GM13977 (cell line): ENCODE data around the gene SH3PXD2A.
A peak's percentile ranks its signal among the peaks of the same experiment; 100 is the strongest.
"Not testable (repeated sequence)": the region's sequence is repeated elsewhere in the genome, so short reads cannot be mapped to it uniquely, and the experiment has no call there.

Experiments
- DNase-seq: peaks from one replicate; pipeline ENCODE4 v3.0.0; 2012; ENCODE audit warnings: low spot score
- CTCF ChIP-seq: IDR thresholded peaks from 2 replicates; pipeline ENCODE4 v1.5.1; 2012; ENCODE audit warnings: mild to moderate bottlenecking, control low read depth; ENCODE audit not compliant: insufficient read depth; ENCODE audit errors: extremely low read depth, missing control alignments
- in situ Hi-C: fragments of 300-500 bp; cut with MboI; formaldehyde crosslinking; loops from one replicate; pipeline ENCODE4 v1.12.0; 2022; ENCODE audit warnings: low sequenced_read_pairs, low pct_unique_long_range_greater_than_20kb, mixed read lengths, inconsistent platforms; ENCODE audit not compliant: unreplicated experiment

Gene SH3PXD2A

GRCh38 chr10:103667356-103667755 is 188.0 kb downstream of the SH3PXD2A start:
- in situ Hi-C loops = no loop called here
- no peak for TF ChIP-seq CTCF
- no peak for DNase-seq

GRCh38 chr10:103666762-103667150 is 188.6 kb downstream of the SH3PXD2A start:
- no peak for DNase-seq
- no peak for TF ChIP-seq CTCF
- in situ Hi-C loops = no loop called here

- DNase-seq = no peak
- TF ChIP-seq CTCF = peak; percentile 34
- in situ Hi-C loops = no loop called here
Observed at GRCh38 chr10:103666087-103666761, 189.2 kb downstream of the SH3PXD2A start.

- TF ChIP-seq CTCF = no peak
- in situ Hi-C loops = no loop called here
- no peak for DNase-seq
Observed at GRCh38 chr10:103665162-103665889, 190.1 kb downstream of the SH3PXD2A start.

- in situ Hi-C loops = no loop called here
- DNase-seq = no peak
- TF ChIP-seq CTCF = no peak
Observed at GRCh38 chr10:103663802-103664201, 191.6 kb downstream of the SH3PXD2A start.

- in situ Hi-C loops = no loop called here
Observed at GRCh38 chr10:103663236-103663635, 192.1 kb downstream of the SH3PXD2A start.

GRCh38 chr10:103662704-103663103 is 192.7 kb downstream of the SH3PXD2A start:
- DNase-seq, in situ Hi-C loops: not testable (repeated sequence)

More at GRCh38 chr10:103663236-103663635, 192.1 kb downstream of the SH3PXD2A start:
- DNase-seq = no peak
- TF ChIP-seq CTCF = no peak
